ENCODE data around the gene TDRD7.

TDRD7 gene

GRCh38 chr9:97510797-97511654 lies 99.1 kb downstream of the TDRD7 start:
- DNase-seq: no peak

GRCh38 chr9:97511655-97512427 lies 99.9 kb downstream of the TDRD7 start:
- no peak for DNase-seq

GRCh38 chr9:97512966-97513560 lies 101.2 kb downstream of the TDRD7 start:
- no peak for DNase-seq

- DNase-seq: no peak
Observed at GRCh38 chr9:97514531-97514930, 102.6 kb downstream of the TDRD7 start.

GRCh38 chr9:97515662-97516061 lies 103.8 kb downstream of the TDRD7 start:
- DNase-seq: no peak

- DNase-seq: no peak
Observed at GRCh38 chr9:97516111-97516510, 104.2 kb downstream of the TDRD7 start.

- DNase-seq: no peak
Observed at GRCh38 chr9:97517331-97518089, 105.6 kb downstream of the TDRD7 start.

GRCh38 chr9:97518166-97518908 lies 106.4 kb downstream of the TDRD7 start:
- DNase-seq: no peak

GRCh38 chr9:97518909-97519307 lies 107.0 kb downstream of the TDRD7 start:
- peak; percentile 25 for DNase-seq

- DNase-seq: no peak
Observed at GRCh38 chr9:97519441-97519970, 107.6 kb downstream of the TDRD7 start.

GRCh38 chr9:97521576-97522333 lies 109.9 kb downstream of the TDRD7 start:
- no peak for DNase-seq

- DNase-seq: no peak
Observed at GRCh38 chr9:97524424-97524823, 112.5 kb downstream of the TDRD7 start.

GRCh38 chr9:97525451-97525850 lies 113.6 kb downstream of the TDRD7 start:
- no peak for DNase-seq

- DNase-seq: no peak
Observed at GRCh38 chr9:97526895-97527575, 115.1 kb downstream of the TDRD7 start.

GRCh38 chr9:97527626-97528528 lies 116.0 kb downstream of the TDRD7 start:
- no peak for DNase-seq

GRCh38 chr9:97528529-97529230 lies 116.8 kb downstream of the TDRD7 start:
- DNase-seq: no peak

GRCh38 chr9:97529363-97530076 lies 117.6 kb downstream of the TDRD7 start:
- no peak for DNase-seq

GRCh38 chr9:97531888-97532376 lies 120.0 kb downstream of the TDRD7 start:
- DNase-seq: no peak

Measured in NCI-H2029 treated with DMSO at 0.1 percent for 48 hours (cell line).